GM12878 (cell line): ENCODE data around the gene DMAP1. TPM values are rescaled to one million over a fixed set of nuclear protein-coding genes. Genes with fewer than 3 reads are reported as not detected.

Experiments
- ATAC-seq: fragments of 200-7000 bp; cut with Tn5 transposase; 3 replicates; pipeline ENCODE4 v1.9.1; 2020; ENCODE audit warnings: mild to moderate bottlenecking, moderate library complexity
- BruUV-seq: library from RNA; stranded (reverse); fragments of 400-500 nt; replicated peaks from 2 replicates; lab custom pipeline; 2021; lab: Mats Ljungman, UMichigan
- CTCF ChIA-PET: fragments of 300-600 bp; sonication (Branson Sonifier 250); formaldehyde crosslinking; extraction: SDS; loops from one replicate; lab custom pipeline; 2021; ENCODE audit warnings: inconsistent platforms; lab: Yijun Ruan, JAX
- POLR2A ChIA-PET: fragments of 350-600 bp; formaldehyde crosslinking; extraction: SDS; loops from one replicate; lab custom pipeline; 2021; ENCODE audit warnings: inconsistent platforms; lab: Charles Lee
- RAD21 ChIA-PET: fragments of 300-600 bp; sonication (Branson Sonifier 250); formaldehyde crosslinking; loops from one replicate; lab custom pipeline; 2023; ENCODE audit warnings: antibody characterized with exemption; ENCODE audit not compliant: unreplicated experiment; lab: Charles Lee
- SMC1A ChIA-PET: fragments of 300-600 bp; sonication (Branson Sonifier 250); formaldehyde crosslinking; loops from one replicate; lab custom pipeline; 2023; ENCODE audit not compliant: unreplicated experiment, uncharacterized antibody; lab: Charles Lee
- DNase-seq: peaks from one replicate; pipeline ENCODE4 v3.0.0-alpha.2; 2011; ENCODE audit warnings: low read depth, low spot score
- FAIRE-seq: peaks from 3 replicates; lab custom pipeline; 2011; peaks lifted over from hg19 to GRCh38; lab: Jason Lieb, UNC
- H2AFZ ChIP-seq: 2 replicates; pipeline ENCODE4 v1.6.0; 2011; ENCODE audit warnings: low read depth, low read length, control low read depth; ENCODE audit not compliant: control insufficient read depth
- H3K27ac ChIP-seq: 2 replicates; pipeline ENCODE4 v1.5.1; 2011; ENCODE audit warnings: control low read depth; ENCODE audit not compliant: control insufficient read depth, insufficient read depth
- H3K27me3 ChIP-seq, 2 experiments: replicated peaks in 1 of 2; 2 replicates each; pipeline versions ENCODE4 v1.6.0 to v1.6.1; 2011; ENCODE audit warnings: low read length in 1 of 2; ENCODE audit not compliant: control insufficient read depth in 2 of 2, insufficient read depth in 2 of 2
- H3K36me3 ChIP-seq, 2 experiments: 2 replicates each; pipeline ENCODE4 v1.5.1; 2011; ENCODE audit warnings: low read length in 1 of 2; ENCODE audit not compliant: control insufficient read depth in 2 of 2, insufficient read depth in 2 of 2
- H3K4me1 ChIP-seq: 2 replicates; pipeline ENCODE4 v1.6.1; 2011; ENCODE audit warnings: mild to moderate bottlenecking, low read length, moderate library complexity, mixed read lengths; ENCODE audit not compliant: control insufficient read depth, insufficient read depth
- H3K4me2 ChIP-seq: 2 replicates; pipeline ENCODE4 v1.6.0; 2011; ENCODE audit warnings: control low read depth; ENCODE audit not compliant: control insufficient read depth, insufficient read depth
- H3K4me3 ChIP-seq: fragments of 200-600 bp; sonication (generic); 2 replicates; pipeline ENCODE4 v1.5.1; 2016
- H3K79me2 ChIP-seq: 2 replicates; pipeline ENCODE4 v1.6.0; 2011; ENCODE audit warnings: low read length; ENCODE audit not compliant: control insufficient read depth, insufficient read depth
- H3K9ac ChIP-seq: 2 replicates; pipeline ENCODE4 v1.8.0; 2011; ENCODE audit warnings: low read length, control low read depth, mixed read lengths; ENCODE audit not compliant: control insufficient read depth, insufficient read depth
- H3K9me3 ChIP-seq: replicated peaks from 3 replicates; pipeline ENCODE4 v1.5.1; 2011; ENCODE audit warnings: mild to moderate bottlenecking, low read length; ENCODE audit not compliant: control insufficient read depth, insufficient read depth
- H4K20me1 ChIP-seq: 2 replicates; pipeline ENCODE4 v1.6.0; 2011; ENCODE audit not compliant: control insufficient read depth, insufficient read depth
- FOXK2 ChIP-seq: fragments of 450-650 bp; IDR thresholded peaks from 2 replicates; pipeline ENCODE4 v1.6.1; 2017; ENCODE audit warnings: mild to moderate bottlenecking, moderate library complexity
- HDAC6 ChIP-seq: fragments of 200-600 bp; sonication (generic); IDR thresholded peaks from one replicate; pipeline ENCODE4 v1.8.0; 2017; ENCODE audit warnings: antibody characterized with exemption; ENCODE audit not compliant: unreplicated experiment
- IKZF2 ChIP-seq, 2 experiments: fragments of 450-650 bp; IDR thresholded peaks; 2 replicates each; pipeline ENCODE4 v1.6.1; 2017; ENCODE audit warnings: mild to moderate bottlenecking in 2 of 2, moderate library complexity in 2 of 2
- NFXL1 ChIP-seq: fragments of 450-650 bp; IDR thresholded peaks from 2 replicates; pipeline ENCODE4 v1.6.1; 2017; ENCODE audit warnings: antibody characterized with exemption, mild to moderate bottlenecking, borderline replicate concordance
- RAD21 ChIP-seq: IDR thresholded peaks from 2 replicates; pipeline ENCODE4 v1.6.1; 2011; ENCODE audit warnings: mild to moderate bottlenecking, low read depth, low read length, moderate library complexity; ENCODE audit not compliant: insufficient read depth
- SMC3 ChIP-seq: IDR thresholded peaks from 2 replicates; pipeline ENCODE4 v1.6.1; 2011; ENCODE audit warnings: low read length, improper control_type of control experiment, borderline replicate concordance
- STAT1 ChIP-seq: fragments of 450-650 bp; conservative IDR thresholded peaks from 2 replicates; pipeline ENCODE4 v1.6.1; 2014; ENCODE audit warnings: antibody characterized with exemption, mild to moderate bottlenecking
- YY1 ChIP-seq: IDR thresholded peaks from 2 replicates; pipeline ENCODE4 v1.6.1; 2011; ENCODE audit warnings: low read depth, mild to moderate bottlenecking, low read length
- ZBTB40 ChIP-seq: fragments of 450-650 bp; IDR thresholded peaks from 2 replicates; pipeline ENCODE4 v1.6.1; 2016; ENCODE audit warnings: mild to moderate bottlenecking, moderate library complexity, borderline replicate concordance
- ZNF217 ChIP-seq: fragments of 450-650 bp; IDR thresholded peaks from 2 replicates; pipeline ENCODE4 v1.6.1; 2017; ENCODE audit warnings: antibody characterized with exemption, mild to moderate bottlenecking
- WGBS: methylation state at CpG from one replicate; pipeline ENCODE4 v1.1.6; 2016; ENCODE audit warnings: low lambda C conversion rate; ENCODE audit not compliant: insufficient replicate concordance, insufficient coverage; ENCODE audit errors: missing lambda C conversion rate; 5-methylcytosine and 5-hydroxymethylcytosine counted together
- in situ Hi-C: fragments of 300-500 bp; cut with MboI; formaldehyde crosslinking; loops from 9 replicates; pipeline ENCODE4 v1.14.3; 2018; ENCODE audit warnings: mixed read lengths
- intact Hi-C: fragments of 100-400 bp; cut with micrococcal nuclease; formaldehyde crosslinking; loops from one replicate; pipeline ENCODE4 v1.14.2; 2022; ENCODE audit not compliant: unreplicated experiment
- polyA plus RNA-seq, 11 experiments: library from polyadenylated mRNA; depleted of rRNA in 4 of 11; unstranded in 6 of 11; stranded (reverse) in 5 of 11; fragments of >200 nt; fragmentation: Nextera tagmentation in 4 of 11; fragmentation: Illumina TruSeq in 1 of 11; extraction: Ambion mirVana in 4 of 11; extraction: Trizol in 1 of 11; gene quantifications; 1 replicate in 1 of 11; 2 replicates in 10 of 11; pipeline versions ENCODE4 v1.2.1 to v1.2.3, GENCODE V29; 2011 to 2016; ENCODE audit warnings: inconsistent platforms in 2 of 11, missing spikeins in 2 of 11, low read depth in 1 of 11
- total RNA-seq, 4 experiments: library from RNA; depleted of rRNA in 3 of 4; stranded (reverse); fragments of >200 nt in 3 of 4; fragmentation: Illumina TruSeq in 1 of 4; extraction: Trizol in 1 of 4; gene quantifications; 2 replicates each; pipeline versions ENCODE4 v1.2.1 to v1.2.3, GENCODE V29; 2013 to 2021
- TF ChIP-seq, protein P1 (sequence below), 3 experiments: IDR thresholded peaks in 2 of 3; conservative IDR thresholded peaks in 1 of 3; 2 replicates each; pipeline ENCODE4 v1.5.1; 2011; ENCODE audit warnings: low read depth in 3 of 3, low read length in 3 of 3, mild to moderate bottlenecking in 3 of 3, control low read depth in 2 of 3, moderate library complexity in 2 of 3, inconsistent platforms in 1 of 3, mixed read lengths in 1 of 3; ENCODE audit not compliant: control insufficient read depth in 2 of 3, insufficient read depth in 1 of 3; ENCODE audit errors: extremely low read depth in 1 of 3
- TF ChIP-seq, protein P2 (sequence below): IDR thresholded peaks from 2 replicates; pipeline ENCODE4 v1.6.1; 2012; ENCODE audit warnings: low read depth, low read length, improper control_type of control experiment

DMAP1 gene
- total and polyA plus RNA-seq, 10 of the 15 experiments (the other 5 are each of a cell fraction or from before 2014, with no cell fraction given) = 1.9 to 59.1 (median 37.7) TPM

DNA sequence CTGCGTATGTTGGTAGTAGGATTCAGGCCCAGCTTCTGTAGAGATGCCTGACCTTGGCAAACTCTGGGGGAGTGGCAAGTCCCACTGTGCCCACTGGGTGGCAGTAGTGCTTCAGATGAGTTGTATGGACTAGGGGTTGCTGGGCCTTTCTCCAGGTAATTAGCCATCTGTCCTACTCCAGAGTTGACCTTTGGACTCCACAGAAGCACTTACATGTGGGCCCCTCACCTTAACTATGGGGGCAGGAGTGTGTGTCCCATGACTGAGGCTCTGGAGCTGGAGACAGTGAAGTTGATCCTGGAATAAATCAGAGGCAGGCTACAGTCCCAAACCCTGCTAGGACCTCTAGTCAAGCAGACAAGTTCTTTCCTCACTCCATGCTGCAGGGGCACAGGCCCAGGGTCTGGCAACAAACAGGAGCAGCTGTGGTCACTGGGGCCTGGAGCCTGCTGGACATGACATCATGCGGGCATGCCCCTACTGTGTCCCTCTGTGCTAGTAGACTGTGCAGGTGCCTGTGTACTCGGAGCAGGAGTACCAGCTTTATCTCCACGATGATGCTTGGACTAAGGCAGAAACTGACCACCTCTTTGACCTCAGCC lies 4.6 kb downstream of the DMAP1 start:
- H3K9ac ChIP-seq = no peak overlapping the region
- intact Hi-C loops = loop anchor here (1.0 to 10.0 kb wide), 3 partner anchors 100 to 437 kb away; no protein-coding TSS in a partner anchor
- WGBS = 70% methylated on average over 4 of the region's 4 CpGs
- H3K27ac ChIP-seq = no peak overlapping the region
- no peak overlapping the region for H3K4me3 ChIP-seq
- H3K4me1 ChIP-seq = peaks cover 7% of the 10 kb centered on the region
- H3K36me3 ChIP-seq = peaks cover 16 to 24% of the 10 kb centered on the region in 2 experiments; a peak in 3 of 4 replicates
- H3K4me2 ChIP-seq = no peak overlapping the region
- no peaks in the 10 kb centered on the region for H3K27me3 ChIP-seq
- in situ Hi-C loops = no loop called here
- CTCF ChIA-PET = interaction anchor here (0.6 to 3.0 kb wide), 36 partner anchors 9 to 582 kb away, joined by 3 to 24 read pairs (median 5); no protein-coding TSS in a partner anchor
- RAD21 ChIA-PET = interaction anchor here (0.7 to 1.5 kb wide), 12 partner anchors 10 to 434 kb away, joined by 3 to 10 read pairs (median 4); no protein-coding TSS in a partner anchor
- DNase-seq (peak; percentile 7), FAIRE-seq (peak; percentile 82), ATAC-seq (peak; percentile 75)
- BruUV-seq = no TSS peak
- TF ChIP-seq FOXK2 (no peak), HDAC6 (no peak), NFXL1 (no peak), ZBTB40 (no peak), RAD21 (peak; percentile 73), ZNF217 (no peak), IKZF2 (IDR thresholded peaks at IDR 0.05) (no peak), YY1 (0 out of 2 replicates have a peak, but pooled peaks have one; percentile 26), SMC3 (peak; percentile 67), STAT1 (no peak)
- TF ChIP-seq, protein P1, sequence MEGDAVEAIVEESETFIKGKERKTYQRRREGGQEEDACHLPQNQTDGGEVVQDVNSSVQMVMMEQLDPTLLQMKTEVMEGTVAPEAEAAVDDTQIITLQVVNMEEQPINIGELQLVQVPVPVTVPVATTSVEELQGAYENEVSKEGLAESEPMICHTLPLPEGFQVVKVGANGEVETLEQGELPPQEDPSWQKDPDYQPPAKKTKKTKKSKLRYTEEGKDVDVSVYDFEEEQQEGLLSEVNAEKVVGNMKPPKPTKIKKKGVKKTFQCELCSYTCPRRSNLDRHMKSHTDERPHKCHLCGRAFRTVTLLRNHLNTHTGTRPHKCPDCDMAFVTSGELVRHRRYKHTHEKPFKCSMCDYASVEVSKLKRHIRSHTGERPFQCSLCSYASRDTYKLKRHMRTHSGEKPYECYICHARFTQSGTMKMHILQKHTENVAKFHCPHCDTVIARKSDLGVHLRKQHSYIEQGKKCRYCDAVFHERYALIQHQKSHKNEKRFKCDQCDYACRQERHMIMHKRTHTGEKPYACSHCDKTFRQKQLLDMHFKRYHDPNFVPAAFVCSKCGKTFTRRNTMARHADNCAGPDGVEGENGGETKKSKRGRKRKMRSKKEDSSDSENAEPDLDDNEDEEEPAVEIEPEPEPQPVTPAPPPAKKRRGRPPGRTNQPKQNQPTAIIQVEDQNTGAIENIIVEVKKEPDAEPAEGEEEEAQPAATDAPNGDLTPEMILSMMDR (IDR thresholded peaks at IDR 0.05 in 2 of 3, conservative IDR thresholded peaks at IDR 0.05 in 1 of 3; ENCODE audit: control insufficient read depth in 2 of 3, extremely low read depth in 1 of 3, insufficient read depth in 1 of 3, low read depth in 3 of 3, low read length in 3 of 3) = peak; percentile 91 to 94 (median 92)
- TF ChIP-seq, protein P2, sequence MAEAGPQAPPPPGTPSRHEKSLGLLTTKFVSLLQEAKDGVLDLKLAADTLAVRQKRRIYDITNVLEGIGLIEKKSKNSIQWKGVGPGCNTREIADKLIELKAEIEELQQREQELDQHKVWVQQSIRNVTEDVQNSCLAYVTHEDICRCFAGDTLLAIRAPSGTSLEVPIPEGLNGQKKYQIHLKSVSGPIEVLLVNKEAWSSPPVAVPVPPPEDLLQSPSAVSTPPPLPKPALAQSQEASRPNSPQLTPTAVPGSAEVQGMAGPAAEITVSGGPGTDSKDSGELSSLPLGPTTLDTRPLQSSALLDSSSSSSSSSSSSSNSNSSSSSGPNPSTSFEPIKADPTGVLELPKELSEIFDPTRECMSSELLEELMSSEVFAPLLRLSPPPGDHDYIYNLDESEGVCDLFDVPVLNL = no peak
- no peak overlapping the region for H2AFZ ChIP-seq
- POLR2A ChIA-PET = interaction anchor here (0.6 to 1.3 kb wide), 2 partner anchors 39 to 1271 kb away, joined by 3 read pairs; no protein-coding TSS in a partner anchor
- no peaks in the 10 kb centered on the region for H4K20me1 ChIP-seq
- peaks cover 9% of the 10 kb centered on the region for H3K79me2 ChIP-seq
- no peaks in the 10 kb centered on the region for H3K9me3 ChIP-seq
- SMC1A ChIA-PET = interaction anchor here (0.6 to 2.3 kb wide), 16 partner anchors 8 to 435 kb away, joined by 3 to 10 read pairs (median 4); no protein-coding TSS in a partner anchor
